Measurements from ENCODE around the gene ARHGAP31. TPM values are rescaled to one million over a fixed set of nuclear protein-coding genes. Genes with fewer than 3 reads are reported as not detected.

Gene ARHGAP31
- total RNA-seq, 4 donors from 2014 or later: 2.7 to 9.3 (median 7.6) TPM

- DNase-seq: no peak
- 78 to 82% methylated on average over 1 of the region's 1 CpG for WGBS, 2 donors
- intact Hi-C loops (cut with DNase I): no loop called here
- Histone ChIP-seq H3K27ac (no peak overlapping the region), H3K4me3 (no peak overlapping the region), H3K27me3 (no peaks in the 10 kb centered on the region), H3K9me3 (no peaks in the 10 kb centered on the region), H3K36me3 (peaks cover 0 to 40% (median 10%) of the 10 kb centered on the region in 3 donors), H3K4me1 (no peaks in the 10 kb centered on the region)
- TF ChIP-seq CTCF (IDR thresholded peaks at IDR 0.05): no peak
- no peak for TF ChIP-seq POLR2A (IDR thresholded peaks at IDR 0.05)
Observed at GRCh38 chr3:119403201-119403600, 109.0 kb downstream of the ARHGAP31 start.

DNA sequence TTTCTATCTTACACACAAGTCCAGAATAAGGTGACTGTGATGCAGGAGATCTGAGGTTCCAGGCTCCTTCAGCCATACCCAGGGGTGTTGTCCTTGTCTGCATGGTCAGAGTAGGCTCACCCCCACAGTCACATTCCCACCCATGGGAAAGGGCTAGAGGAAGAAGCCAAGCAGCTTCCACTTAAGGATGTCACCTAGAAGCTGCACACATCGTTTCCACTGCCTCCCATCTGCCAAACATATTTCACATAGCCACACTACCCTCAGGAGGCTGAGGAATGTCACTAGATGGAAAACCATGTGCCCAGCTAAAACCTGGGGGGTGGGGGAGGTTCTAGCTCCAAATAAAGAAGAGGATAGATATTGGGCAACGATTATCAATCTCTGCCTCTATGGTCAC is 111.1 kb downstream of the ARHGAP31 start:
- TF ChIP-seq POLR2A (IDR thresholded peaks at IDR 0.05) (no peak), CTCF (IDR thresholded peaks at IDR 0.05) (no peak)
- 81 to 89% methylated on average over 2 of the region's 2 CpGs for WGBS, 2 donors

DNA sequence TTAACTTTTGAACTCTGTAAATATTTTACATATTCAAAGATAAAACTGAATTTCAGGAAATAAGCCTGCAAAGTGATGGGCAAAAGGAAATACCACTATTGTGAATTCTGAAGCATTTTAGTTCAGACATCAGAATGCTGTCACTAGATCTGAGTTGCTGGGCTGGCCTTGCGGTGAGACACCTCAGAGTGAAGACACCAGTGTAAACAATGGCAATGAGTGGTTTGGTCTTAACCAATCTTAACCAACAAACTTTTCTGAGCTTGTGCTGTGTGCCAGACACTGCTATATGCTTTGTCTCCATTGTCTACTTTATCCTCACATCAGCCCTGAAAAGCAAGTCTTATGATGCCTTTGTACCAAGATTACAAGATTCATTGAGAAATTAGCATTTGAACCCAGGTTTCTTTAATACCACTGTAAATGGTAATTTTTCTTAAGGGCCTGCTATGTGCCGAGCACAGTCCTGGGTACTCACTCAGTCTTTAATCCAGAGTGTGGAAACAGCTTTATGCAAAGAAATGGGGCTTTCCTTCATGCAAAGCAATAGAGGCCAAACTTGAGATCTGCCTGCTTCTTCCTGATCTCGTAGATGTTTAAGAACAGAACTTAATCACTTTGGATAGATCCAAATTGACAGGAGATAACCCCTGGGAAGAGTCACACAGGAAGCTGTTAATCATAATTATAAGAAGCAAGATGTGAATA is 114.2 kb downstream of the ARHGAP31 start:
- Histone ChIP-seq H3K4me3 (no peak overlapping the region), H3K9me3 (no peaks in the 10 kb centered on the region), H3K27me3 (no peaks in the 10 kb centered on the region), H3K36me3 (peaks cover 0 to 24% (median 2%) of the 10 kb centered on the region in 3 donors), H3K4me1 (no peaks in the 10 kb centered on the region), H3K27ac (no peak overlapping the region)
- 76 to 90% methylated on average over 3 of the region's 3 CpGs for WGBS, 2 donors
- no peak for TF ChIP-seq CTCF (IDR thresholded peaks at IDR 0.05)
- TF ChIP-seq POLR2A (IDR thresholded peaks at IDR 0.05): no peak
- DNase-seq: no peak
- intact Hi-C loops (cut with DNase I): no loop called here

More for the DNA sequence above, 111.1 kb downstream of the ARHGAP31 start:
- DNase-seq: no peak
- H3K27ac ChIP-seq: no peak overlapping the region
- intact Hi-C loops (cut with DNase I): no loop called here
- peaks cover 0 to 34% (median 2%) of the 10 kb centered on the region in 3 donors for H3K36me3 ChIP-seq
- no peaks in the 10 kb centered on the region for H3K4me1 ChIP-seq
- no peaks in the 10 kb centered on the region for H3K27me3 ChIP-seq
- H3K4me3 ChIP-seq: no peak overlapping the region
- no peaks in the 10 kb centered on the region for H3K9me3 ChIP-seq

DNA sequence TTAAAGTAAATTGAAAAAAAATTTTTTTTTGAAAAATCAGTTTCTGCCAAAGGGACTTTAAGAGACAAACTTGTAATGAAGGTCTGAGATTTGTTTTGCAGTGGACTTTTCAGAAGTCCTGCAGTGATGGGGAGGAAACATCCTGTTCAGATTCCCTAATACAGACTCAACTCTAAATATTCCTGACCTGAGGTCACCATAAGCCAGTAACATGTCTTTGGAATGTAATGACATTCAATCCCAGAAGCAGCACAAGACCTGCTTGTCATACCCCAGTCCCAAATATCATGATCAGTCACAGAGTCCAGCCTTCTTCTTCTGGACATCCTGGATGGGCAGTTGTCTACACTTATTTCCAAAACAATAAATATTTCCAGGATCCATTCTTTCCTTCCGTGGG is 115.7 kb downstream of the ARHGAP31 start:
- Histone ChIP-seq H3K4me3 (no peak overlapping the region), H3K27me3 (no peaks in the 10 kb centered on the region), H3K4me1 (no peaks in the 10 kb centered on the region), H3K27ac (no peak overlapping the region), H3K9me3 (no peaks in the 10 kb centered on the region), H3K36me3 (peaks cover 0 to 38% (median 0%) of the 10 kb centered on the region in 3 donors)
- DNase-seq: no peak
- 78 to 92% methylated on average over 1 of the region's 1 CpG for WGBS, 2 donors
- intact Hi-C loops (cut with DNase I): no loop called here
- TF ChIP-seq CTCF (IDR thresholded peaks at IDR 0.05): no peak
- no peak for TF ChIP-seq POLR2A (IDR thresholded peaks at IDR 0.05)

- H3K36me3 ChIP-seq: peaks cover 0 to 60% (median 0%) of the 10 kb centered on the region in 3 donors
- no peak for TF ChIP-seq POLR2A (IDR thresholded peaks at IDR 0.05)
- no peak for TF ChIP-seq CTCF (IDR thresholded peaks at IDR 0.05)
- DNase-seq: no peak
- 81 to 93% methylated on average over 5 of the region's 7 CpGs for WGBS, 2 donors
- no peaks in the 10 kb centered on the region for H3K27me3 ChIP-seq
- intact Hi-C loops (cut with DNase I): no loop called here
- H3K4me1 ChIP-seq: no peaks in the 10 kb centered on the region
- no peak overlapping the region for H3K4me3 ChIP-seq
- H3K27ac ChIP-seq: no peak overlapping the region
- H3K9me3 ChIP-seq: no peaks in the 10 kb centered on the region
Observed at GRCh38 chr3:119413603-119414280, 119.6 kb downstream of the ARHGAP31 start.

Measured in esophagus squamous epithelium (tissue), 5 donors.